HCT116 (cell line): ENCODE measurements around the gene C2orf74. TPM values are rescaled to one million over a fixed set of nuclear protein-coding genes. Genes with fewer than 3 reads are reported as not detected.
"Not testable (repeated sequence)": the region's sequence is repeated elsewhere in the genome, so short reads cannot be mapped to it uniquely, and the experiment has no call there.

Experiments
- ATAC-seq: fragments of 200-7000 bp; cut with Tn5 transposase; 2 replicates; pipeline ENCODE4 v1.9.1; 2020; ENCODE audit warnings: mild to moderate bottlenecking, moderate library complexity
- BruUV-seq: library from RNA; stranded (reverse); fragments of 400-500 nt; replicated peaks from 2 replicates; lab custom pipeline; 2021; lab: Mats Ljungman, UMichigan
- CTCF ChIA-PET: fragments of 300-600 bp; sonication (Branson Sonifier 250); formaldehyde crosslinking; loops from one replicate; lab custom pipeline; 2021; ENCODE audit warnings: antibody characterized with exemption; lab: Charles Lee
- POLR2A ChIA-PET: fragments of 300-600, 350-600 bp; sonication (Branson Sonifier 250); formaldehyde crosslinking; loops from one replicate; lab custom pipeline; 2021; ENCODE audit warnings: antibody characterized with exemption; lab: Charles Lee
- RAD21 ChIA-PET, 2 experiments: fragments of 300-600 bp; sonication (Branson Sonifier 250); formaldehyde crosslinking; loops; one replicate each; lab custom pipeline; 2023; ENCODE audit warnings: low total read pairs in 2 of 2; ENCODE audit not compliant: uncharacterized antibody in 2 of 2, unreplicated experiment in 2 of 2, low non-redundant PET in 1 of 2; lab: Charles Lee
- DNase-seq: peaks from one replicate; pipeline ENCODE4 v3.0.0-alpha.2; 2010; ENCODE audit warnings: low read depth, low spot score
- H2AFZ ChIP-seq: fragments of 200-600 bp; shearing (Covaris generic), sonication (generic); 2 replicates; pipeline ENCODE4 v1.6.1; 2017; ENCODE audit warnings: low read depth, mixed run types, mixed read lengths, antibody characterized with exemption, low read length; ENCODE audit not compliant: poor library complexity, severe bottlenecking
- H3K27ac ChIP-seq: 2 replicates; pipeline ENCODE4 v1.5.1; 2012; ENCODE audit warnings: low read depth, low read length
- H3K27me3 ChIP-seq: fragments of 200-600 bp; sonication (generic); 2 replicates; pipeline ENCODE4 v1.6.1; 2016; ENCODE audit warnings: mixed run types, low read length, mixed read lengths; ENCODE audit not compliant: insufficient read depth
- H3K36me3 ChIP-seq, 2 experiments: fragments of 200-500 bp in 1 of 2; fragments of 200-600 bp in 1 of 2; sonication (Bioruptor generic) in 1 of 2; sonication (generic) in 1 of 2; 2 replicates each; pipeline versions ENCODE4 v1.5.1 to v1.6.1; 2014 to 2016; ENCODE audit warnings: low read length in 2 of 2, inconsistent platforms in 1 of 2, mixed read lengths in 1 of 2, mixed run types in 1 of 2; ENCODE audit not compliant: insufficient read depth in 2 of 2, control insufficient read depth in 1 of 2
- H3K4me1 ChIP-seq, 2 experiments: fragments of 200-600 bp in 1 of 2; sonication (generic) in 1 of 2; 2 replicates each; pipeline versions ENCODE4 v1.5.1 to v1.6.1; 2012 to 2017; ENCODE audit warnings: low read length in 2 of 2, inconsistent platforms in 1 of 2, mild to moderate bottlenecking in 1 of 2, mixed read lengths in 1 of 2, mixed run types in 1 of 2, moderate library complexity in 1 of 2; ENCODE audit not compliant: insufficient read depth in 2 of 2, control insufficient read depth in 1 of 2
- H3K4me2 ChIP-seq: fragments of 200-600 bp; sonication (generic); 2 replicates; pipeline ENCODE4 v1.6.1; 2017; ENCODE audit warnings: mixed run types, low read length, mixed read lengths
- H3K4me3 ChIP-seq, 2 experiments: fragments of 200-600 bp in 1 of 2; sonication (generic) in 1 of 2; replicated peaks in 1 of 2; 2 replicates each; pipeline ENCODE4 v1.5.1; 2011 to 2016; ENCODE audit warnings: low read length in 2 of 2, control low read depth in 1 of 2, low read depth in 1 of 2, mild to moderate bottlenecking in 1 of 2, mixed read lengths in 1 of 2, mixed run types in 1 of 2
- H3K79me2 ChIP-seq: fragments of 200-600 bp; sonication (generic); 2 replicates; pipeline ENCODE4 v1.6.1; 2017; ENCODE audit warnings: mild to moderate bottlenecking, mixed run types, low read length, moderate library complexity, mixed read lengths; ENCODE audit not compliant: insufficient read depth
- H3K9ac ChIP-seq: fragments of 200-600 bp; sonication (generic); 2 replicates; pipeline ENCODE4 v1.6.1; 2016; ENCODE audit warnings: low read length, mixed read lengths
- H3K9me2 ChIP-seq: fragments of 200-600 bp; sonication (generic), shearing (Covaris generic); 2 replicates; pipeline ENCODE4 v1.6.1; 2017; ENCODE audit warnings: mixed run types, mild to moderate bottlenecking, moderate library complexity; ENCODE audit not compliant: insufficient read depth
- H3K9me3 ChIP-seq, 2 experiments: fragments of 200-500 bp in 1 of 2; fragments of 200-600 bp in 1 of 2; sonication (Bioruptor generic) in 1 of 2; sonication (generic) in 1 of 2; 2 replicates each; pipeline ENCODE4 v1.6.1; 2014 to 2017; ENCODE audit warnings: low read length in 2 of 2, mixed read lengths in 2 of 2, inconsistent platforms in 1 of 2, low read depth in 1 of 2, mild to moderate bottlenecking in 1 of 2, mixed run types in 1 of 2, moderate library complexity in 1 of 2; ENCODE audit not compliant: control insufficient read depth in 1 of 2, insufficient read depth in 1 of 2
- H4K20me1 ChIP-seq: fragments of 200-600 bp; sonication (generic), shearing (Covaris generic); 2 replicates; pipeline ENCODE4 v1.6.1; 2017; ENCODE audit warnings: mixed run types, mild to moderate bottlenecking, moderate library complexity; ENCODE audit not compliant: insufficient read depth
- CBX3 ChIP-seq: IDR thresholded peaks from 2 replicates; pipeline ENCODE4 v1.6.1; 2012; ENCODE audit warnings: low read depth
- CEBPB ChIP-seq: IDR thresholded peaks from 2 replicates; pipeline ENCODE4 v1.6.1; 2012; ENCODE audit warnings: low read depth
- ELF1 ChIP-seq: IDR thresholded peaks from 2 replicates; pipeline ENCODE4 v1.6.1; 2012; ENCODE audit warnings: low read depth, borderline replicate concordance
- EZH2 ChIP-seq: fragments of 200-600 bp; sonication (generic); IDR thresholded peaks from 2 replicates; pipeline ENCODE4 v1.6.1; 2017; ENCODE audit warnings: antibody characterized with exemption, mixed run types
- EZH2phosphoT487 ChIP-seq: fragments of 200-600 bp; IDR thresholded peaks from 2 replicates; pipeline ENCODE4 v1.6.1; 2018; ENCODE audit warnings: antibody characterized with exemption, borderline replicate concordance
- FOSL1 ChIP-seq: IDR thresholded peaks from 2 replicates; pipeline ENCODE4 v1.6.1; 2012; ENCODE audit warnings: low read depth
- POLR2A ChIP-seq: IDR thresholded peaks from 2 replicates; pipeline ENCODE4 v1.7.0; 2011; ENCODE audit warnings: borderline replicate concordance; ENCODE audit not compliant: insufficient read depth, insufficient read length; ENCODE audit errors: extremely low read depth
- POLR2AphosphoS5 ChIP-seq: IDR thresholded peaks from 2 replicates; pipeline ENCODE4 v1.6.1; 2011; ENCODE audit warnings: mild to moderate bottlenecking, low read depth, low read length, moderate library complexity
- RAD21 ChIP-seq: IDR thresholded peaks from 2 replicates; pipeline ENCODE4 v1.6.1; 2012; ENCODE audit warnings: low read depth, mild to moderate bottlenecking
- SIN3A ChIP-seq: IDR thresholded peaks from 2 replicates; pipeline ENCODE4 v1.6.1; 2012; ENCODE audit warnings: low read depth
- SP1 ChIP-seq: IDR thresholded peaks from 2 replicates; pipeline ENCODE4 v1.6.1; 2012; ENCODE audit warnings: low read depth
- SRF ChIP-seq: IDR thresholded peaks from 2 replicates; pipeline ENCODE4 v1.6.1; 2012; ENCODE audit warnings: low read depth
- TCF7L2 ChIP-seq: IDR thresholded peaks from 2 replicates; pipeline ENCODE4 v1.7.0; 2011; ENCODE audit warnings: borderline replicate concordance, inconsistent platforms; ENCODE audit not compliant: insufficient read depth, insufficient read length; ENCODE audit errors: extremely low read depth
- YY1 ChIP-seq: IDR thresholded peaks from 2 replicates; pipeline ENCODE4 v1.6.1; 2011; ENCODE audit warnings: low read length, low read depth, moderate library complexity, mild to moderate bottlenecking; ENCODE audit not compliant: insufficient replicate concordance; ENCODE audit errors: extremely low read depth
- ZFX ChIP-seq: fragments of 450-650 bp; IDR thresholded peaks from 2 replicates; pipeline ENCODE4 v1.6.1; 2017
- ZNF274 ChIP-seq: fragments of 200-500 bp; sonication (Bioruptor generic); IDR thresholded peaks from 2 replicates; pipeline ENCODE4 v1.6.1; 2014; ENCODE audit warnings: mild to moderate bottlenecking, low read depth, low read length, inconsistent platforms
- intact Hi-C: fragments of 100-400 bp; cut with micrococcal nuclease; formaldehyde crosslinking; loops from 2 replicates; pipeline ENCODE4 v1.10.0; 2022
- total RNA-seq: library from RNA; stranded (reverse); gene quantifications from one replicate; pipeline ENCODE4 v1.2.1, GENCODE V29; 2021; ENCODE audit not compliant: unreplicated experiment
- TF ChIP-seq, protein P1 (sequence below): IDR thresholded peaks from 2 replicates; pipeline ENCODE4 v1.6.1; 2012
- TF ChIP-seq, protein P2 (sequence below): IDR thresholded peaks from 2 replicates; pipeline ENCODE4 v1.6.1; 2012; ENCODE audit warnings: low read depth
- TF ChIP-seq, protein P3 (sequence below): IDR thresholded peaks from 2 replicates; pipeline ENCODE4 v1.6.1; 2011; ENCODE audit warnings: mild to moderate bottlenecking, low read length, moderate library complexity; ENCODE audit not compliant: insufficient replicate concordance; ENCODE audit errors: extremely low read depth

Gene C2orf74
- total RNA-seq, 1 experiment from 2014 or later, result not detected

DNA sequence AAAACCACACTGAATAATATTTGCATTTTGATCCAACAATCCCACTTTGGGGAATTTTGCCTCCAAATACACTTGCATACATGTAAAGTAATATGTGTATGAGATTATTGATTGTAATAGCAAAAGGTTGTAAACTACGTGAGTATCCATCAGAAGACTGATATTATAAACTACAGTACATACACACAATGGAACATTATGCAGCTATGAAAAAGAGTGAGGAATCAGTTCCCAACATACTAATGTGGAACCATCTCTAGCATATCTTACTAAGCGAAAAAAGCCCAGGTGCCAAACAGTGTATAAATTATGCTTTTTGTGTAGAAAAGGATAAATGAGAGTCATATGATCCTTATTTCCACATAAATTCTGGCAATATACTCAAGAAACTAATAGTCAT is 16.0 kb upstream of the C2orf74 start:
- TF ChIP-seq, protein P1, sequence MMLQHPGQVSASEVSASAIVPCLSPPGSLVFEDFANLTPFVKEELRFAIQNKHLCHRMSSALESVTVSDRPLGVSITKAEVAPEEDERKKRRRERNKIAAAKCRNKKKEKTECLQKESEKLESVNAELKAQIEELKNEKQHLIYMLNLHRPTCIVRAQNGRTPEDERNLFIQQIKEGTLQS, result no peak
- no peak for TF ChIP-seq FOSL1
- TF ChIP-seq ZNF274, result no peak
- TF ChIP-seq, protein P2, sequence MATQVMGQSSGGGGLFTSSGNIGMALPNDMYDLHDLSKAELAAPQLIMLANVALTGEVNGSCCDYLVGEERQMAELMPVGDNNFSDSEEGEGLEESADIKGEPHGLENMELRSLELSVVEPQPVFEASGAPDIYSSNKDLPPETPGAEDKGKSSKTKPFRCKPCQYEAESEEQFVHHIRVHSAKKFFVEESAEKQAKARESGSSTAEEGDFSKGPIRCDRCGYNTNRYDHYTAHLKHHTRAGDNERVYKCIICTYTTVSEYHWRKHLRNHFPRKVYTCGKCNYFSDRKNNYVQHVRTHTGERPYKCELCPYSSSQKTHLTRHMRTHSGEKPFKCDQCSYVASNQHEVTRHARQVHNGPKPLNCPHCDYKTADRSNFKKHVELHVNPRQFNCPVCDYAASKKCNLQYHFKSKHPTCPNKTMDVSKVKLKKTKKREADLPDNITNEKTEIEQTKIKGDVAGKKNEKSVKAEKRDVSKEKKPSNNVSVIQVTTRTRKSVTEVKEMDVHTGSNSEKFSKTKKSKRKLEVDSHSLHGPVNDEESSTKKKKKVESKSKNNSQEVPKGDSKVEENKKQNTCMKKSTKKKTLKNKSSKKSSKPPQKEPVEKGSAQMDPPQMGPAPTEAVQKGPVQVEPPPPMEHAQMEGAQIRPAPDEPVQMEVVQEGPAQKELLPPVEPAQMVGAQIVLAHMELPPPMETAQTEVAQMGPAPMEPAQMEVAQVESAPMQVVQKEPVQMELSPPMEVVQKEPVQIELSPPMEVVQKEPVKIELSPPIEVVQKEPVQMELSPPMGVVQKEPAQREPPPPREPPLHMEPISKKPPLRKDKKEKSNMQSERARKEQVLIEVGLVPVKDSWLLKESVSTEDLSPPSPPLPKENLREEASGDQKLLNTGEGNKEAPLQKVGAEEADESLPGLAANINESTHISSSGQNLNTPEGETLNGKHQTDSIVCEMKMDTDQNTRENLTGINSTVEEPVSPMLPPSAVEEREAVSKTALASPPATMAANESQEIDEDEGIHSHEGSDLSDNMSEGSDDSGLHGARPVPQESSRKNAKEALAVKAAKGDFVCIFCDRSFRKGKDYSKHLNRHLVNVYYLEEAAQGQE, result no peak
- TF ChIP-seq CBX3, result no peak
- TF ChIP-seq EZH2, result no peak
- TF ChIP-seq POLR2A, result no peak
- no peak for TF ChIP-seq YY1
- no peak for TF ChIP-seq SP1
- no peak for TF ChIP-seq RAD21
- no peak for TF ChIP-seq TCF7L2
- TF ChIP-seq SIN3A, result no peak
- TF ChIP-seq ELF1, result no peak
- no peak for TF ChIP-seq SRF
- TF ChIP-seq EZH2phosphoT487, result no peak
- no peak for TF ChIP-seq ZFX
- TF ChIP-seq POLR2AphosphoS5, result no peak
- TF ChIP-seq, protein P3, sequence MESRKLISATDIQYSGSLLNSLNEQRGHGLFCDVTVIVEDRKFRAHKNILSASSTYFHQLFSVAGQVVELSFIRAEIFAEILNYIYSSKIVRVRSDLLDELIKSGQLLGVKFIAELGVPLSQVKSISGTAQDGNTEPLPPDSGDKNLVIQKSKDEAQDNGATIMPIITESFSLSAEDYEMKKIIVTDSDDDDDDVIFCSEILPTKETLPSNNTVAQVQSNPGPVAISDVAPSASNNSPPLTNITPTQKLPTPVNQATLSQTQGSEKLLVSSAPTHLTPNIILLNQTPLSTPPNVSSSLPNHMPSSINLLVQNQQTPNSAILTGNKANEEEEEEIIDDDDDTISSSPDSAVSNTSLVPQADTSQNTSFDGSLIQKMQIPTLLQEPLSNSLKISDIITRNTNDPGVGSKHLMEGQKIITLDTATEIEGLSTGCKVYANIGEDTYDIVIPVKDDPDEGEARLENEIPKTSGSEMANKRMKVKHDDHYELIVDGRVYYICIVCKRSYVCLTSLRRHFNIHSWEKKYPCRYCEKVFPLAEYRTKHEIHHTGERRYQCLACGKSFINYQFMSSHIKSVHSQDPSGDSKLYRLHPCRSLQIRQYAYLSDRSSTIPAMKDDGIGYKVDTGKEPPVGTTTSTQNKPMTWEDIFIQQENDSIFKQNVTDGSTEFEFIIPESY, result no peak
- no peak for TF ChIP-seq CEBPB
- no peak overlapping the region for H2AFZ ChIP-seq
- DNase-seq (no peak), ATAC-seq (no peak)
- H3K9ac ChIP-seq, result no peak overlapping the region
- H4K20me1 ChIP-seq, result no peaks in the 10 kb centered on the region
- H3K79me2 ChIP-seq, result no peaks in the 10 kb centered on the region
- ChIA-PET CTCF (interaction anchor here (1.1 kb wide), 1 partner anchor 11 kb away, joined by 3 read pairs; no protein-coding TSS in a partner anchor), RAD21 (no interaction called here), POLR2A (no interaction called here)
- intact Hi-C loops, result no loop called here
- H3K27me3 ChIP-seq, result no peaks in the 10 kb centered on the region
- no peaks in the 10 kb centered on the region for H3K9me2 ChIP-seq
- no peak overlapping the region for H3K4me2 ChIP-seq
- no peaks in the 10 kb centered on the region for H3K9me3 ChIP-seq
- BruUV-seq, result no TSS peak
- H3K4me3 ChIP-seq, result no peak overlapping the region
- H3K4me1 ChIP-seq, result no peaks in the 10 kb centered on the region
- H3K36me3 ChIP-seq, result no peaks in the 10 kb centered on the region
- no peak overlapping the region for H3K27ac ChIP-seq

DNA sequence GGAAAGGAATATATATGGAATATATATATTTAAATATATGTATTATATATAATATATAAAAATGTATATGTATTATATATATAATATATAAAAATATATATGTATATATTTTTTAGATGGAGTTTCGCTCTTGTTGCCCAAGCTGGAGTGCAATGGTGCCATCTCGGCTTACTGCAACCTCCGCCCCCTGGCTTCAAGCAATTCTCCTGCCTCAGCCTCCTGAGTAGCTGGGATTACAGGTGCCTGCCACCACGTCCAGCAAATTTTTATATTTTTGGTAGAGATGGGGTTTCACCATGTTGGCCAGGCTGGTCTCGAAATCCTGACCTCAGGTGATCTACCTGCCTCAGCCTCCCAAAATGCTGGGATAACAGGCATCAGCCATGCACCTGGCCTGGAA is 13.9 kb upstream of the C2orf74 start:
- H3K4me3 ChIP-seq, H3K79me2 ChIP-seq, H3K36me3 ChIP-seq, H4K20me1 ChIP-seq, H3K4me2 ChIP-seq, H3K27me3 ChIP-seq, POLR2A ChIA-PET, BruUV-seq, H3K9ac ChIP-seq, H3K4me1 ChIP-seq, intact Hi-C loops, RAD21 ChIA-PET, H3K27ac ChIP-seq, H3K9me3 ChIP-seq, CTCF ChIA-PET, H2AFZ ChIP-seq, H3K9me2 ChIP-seq, ATAC-seq, DNase-seq: not testable (repeated sequence)
